Esophagus muscularis mucosa (tissue), 4 donors: ENCODE data around the gene MANBA.

Source experiments
- CTCF ChIP-seq, 3 experiments: fragments of 200-600 bp in 2 of 3; fragments of 450-650 bp in 1 of 3; sonication (generic) in 2 of 3; IDR thresholded peaks; one replicate each; pipeline ENCODE4 v1.5.1; 2017 to 2019; ENCODE audit warnings: antibody characterized with exemption in 3 of 3, mild to moderate bottlenecking in 2 of 3, moderate library complexity in 1 of 3
- EP300 ChIP-seq: sonication (generic); formaldehyde crosslinking; IDR thresholded peaks from one replicate; pipeline ENCODE4 v1.6.1; 2017; ENCODE audit warnings: antibody characterized with exemption
- POLR2A ChIP-seq: fragments of 450-650 bp; IDR thresholded peaks from one replicate; pipeline ENCODE4 v1.6.1; 2017; ENCODE audit warnings: antibody characterized with exemption, moderate library complexity, mild to moderate bottlenecking, low read depth
- POLR2AphosphoS5 ChIP-seq, 2 donors: sonication (generic); formaldehyde crosslinking; IDR thresholded peaks; one replicate each; pipeline ENCODE4 v1.6.1; 2017; ENCODE audit warnings: antibody characterized with exemption in 2 of 2

GRCh38 chr4:102732678-102733077, 28.1 kb downstream of the MANBA start:
- TF ChIP-seq CTCF (IDR thresholded peaks at IDR 0.05), result no peak
- TF ChIP-seq POLR2A, result no peak
- TF ChIP-seq POLR2AphosphoS5 (IDR thresholded peaks at IDR 0.05), result no peak
- no peak for TF ChIP-seq EP300
